Lung (tissue), 12 donors: Measurements from ENCODE around the gene PRR16. TPM values are rescaled to one million over a fixed set of nuclear protein-coding genes. Genes with fewer than 3 reads are reported as not detected.

ENCODE experiments used
- ATAC-seq: fragments of 200-7000 bp; cut with Tn5 transposase; one replicate; pipeline ENCODE4 v1.9.1; 2020; ENCODE audit warnings: moderate number of reproducible peaks; ENCODE audit not compliant: insufficient read depth, low FRiP score
- DNase-seq, 3 donors: peaks; one replicate each; pipeline ENCODE4 v3.0.0-alpha.2; 2013 to 2017
- H3K27ac ChIP-seq, 2 donors: one replicate each; pipeline ENCODE4 v1.5.1; 2013; ENCODE audit warnings: mild to moderate bottlenecking in 2 of 2, moderate library complexity in 2 of 2, control low read depth in 1 of 2, inconsistent platforms in 1 of 2, low read depth in 1 of 2, low read length in 1 of 2
- H3K27me3 ChIP-seq, 3 donors: one replicate each; pipeline ENCODE4 v1.5.1; 2013; ENCODE audit warnings: low read length in 2 of 3; ENCODE audit not compliant: control insufficient read depth in 3 of 3, insufficient read depth in 3 of 3
- H3K36me3 ChIP-seq, 4 donors: one replicate each; pipeline ENCODE4 v1.5.1; 2013; ENCODE audit warnings: low read length in 4 of 4, mild to moderate bottlenecking in 1 of 4, moderate library complexity in 1 of 4; ENCODE audit not compliant: control insufficient read depth in 4 of 4, insufficient read depth in 4 of 4
- H3K4me1 ChIP-seq, 5 donors: one replicate each; pipeline ENCODE4 v1.5.1; 2013; ENCODE audit warnings: low read length in 5 of 5, mild to moderate bottlenecking in 2 of 5, moderate library complexity in 1 of 5; ENCODE audit not compliant: control insufficient read depth in 5 of 5, insufficient read depth in 5 of 5
- H3K4me3 ChIP-seq: one replicate; pipeline ENCODE4 v1.5.1; 2013; ENCODE audit warnings: mild to moderate bottlenecking, control low read depth, moderate library complexity
- H3K9ac ChIP-seq, 2 donors: one replicate each; pipeline ENCODE4 v1.5.1; 2013; ENCODE audit warnings: low read length in 2 of 2, control low read depth in 1 of 2; ENCODE audit not compliant: insufficient read depth in 1 of 2
- H3K9me3 ChIP-seq, 4 donors: one replicate each; pipeline ENCODE4 v1.5.1; 2013; ENCODE audit warnings: low read length in 3 of 4, mild to moderate bottlenecking in 1 of 4, moderate library complexity in 1 of 4; ENCODE audit not compliant: control insufficient read depth in 4 of 4, insufficient read depth in 3 of 4
- WGBS, 2 donors: extraction: QIAGEN DNeasy Blood & Tissue Kit; methylation state at CpG; one replicate each; pipeline ENCODE4 v1.1.7; 2013; 5-methylcytosine and 5-hydroxymethylcytosine counted together
- polyA plus RNA-seq, 2 donors: library from polyadenylated mRNA; stranded (reverse); fragments of 200-250 nt; gene quantifications; one replicate each; pipeline ENCODE4 v1.2.1, GENCODE V29; 2013
- total RNA-seq, 2 donors: library from RNA; depleted of rRNA in 1 of 2; stranded (reverse); fragments of >200 nt in 1 of 2; gene quantifications; one replicate each; pipeline ENCODE4 v1.2.1, GENCODE V29; 2014 to 2021
- TF ChIP-seq, protein P1 (sequence below): IDR thresholded peaks from 2 replicates; pipeline ENCODE4 v1.5.1; 2012; ENCODE audit warnings: mild to moderate bottlenecking; ENCODE audit errors: control extremely low read depth, extremely low read depth
- donor health status: control.
- donor health status: control.
- donor health status: Bipolar disorder and iron deficiency.
- donor health status: healthy.
- donor health status: DM: yes; HTN: yes; CAD: no.

The PRR16 gene
- total and polyA plus RNA-seq, 4 donors: 1.1 to 6.6 (median 5.9) TPM

DNA sequence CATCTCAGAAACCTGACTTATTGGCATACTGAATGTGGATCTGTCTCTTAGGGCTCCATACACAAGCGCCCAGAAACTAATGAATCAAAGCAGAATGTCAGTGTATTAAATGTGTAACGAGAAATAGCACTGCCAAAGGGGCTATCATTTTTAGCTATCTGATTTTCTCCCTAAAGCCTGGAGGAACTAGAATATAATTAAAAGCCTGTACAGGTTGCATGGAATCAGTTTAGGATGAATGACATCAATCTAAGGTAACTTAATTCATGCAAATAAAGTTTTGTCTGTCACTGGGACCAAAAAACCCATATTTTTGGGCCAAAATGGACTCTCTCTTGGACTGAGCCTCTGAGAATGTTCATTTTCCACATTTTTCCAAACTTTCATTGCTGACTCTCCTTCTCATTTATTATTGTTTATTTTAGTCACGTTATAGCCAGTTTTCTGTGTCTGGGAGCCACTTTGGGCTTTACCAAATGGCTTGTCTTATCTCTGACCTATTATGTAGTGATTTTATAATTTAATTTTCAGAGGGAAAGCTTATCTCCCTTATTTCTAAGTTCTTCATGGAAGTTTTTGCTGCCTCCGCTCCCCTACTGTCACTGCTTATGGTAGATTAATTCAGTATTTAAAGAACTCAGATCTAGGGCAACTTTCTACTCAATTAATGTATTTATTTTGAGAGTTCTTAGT is 47.0 kb downstream of the PRR16 start:
- Histone ChIP-seq H3K9me3 (no peaks in the 10 kb centered on the region), H3K4me3 (no peak overlapping the region), H3K4me1 (peaks cover 0 to 16% (median 6%) of the 10 kb centered on the region in 5 donors), H3K27ac (no peak overlapping the region), H3K27me3 (no peaks in the 10 kb centered on the region), H3K36me3 (no peaks in the 10 kb centered on the region), H3K9ac (no peak overlapping the region)
- TF ChIP-seq, protein P1, sequence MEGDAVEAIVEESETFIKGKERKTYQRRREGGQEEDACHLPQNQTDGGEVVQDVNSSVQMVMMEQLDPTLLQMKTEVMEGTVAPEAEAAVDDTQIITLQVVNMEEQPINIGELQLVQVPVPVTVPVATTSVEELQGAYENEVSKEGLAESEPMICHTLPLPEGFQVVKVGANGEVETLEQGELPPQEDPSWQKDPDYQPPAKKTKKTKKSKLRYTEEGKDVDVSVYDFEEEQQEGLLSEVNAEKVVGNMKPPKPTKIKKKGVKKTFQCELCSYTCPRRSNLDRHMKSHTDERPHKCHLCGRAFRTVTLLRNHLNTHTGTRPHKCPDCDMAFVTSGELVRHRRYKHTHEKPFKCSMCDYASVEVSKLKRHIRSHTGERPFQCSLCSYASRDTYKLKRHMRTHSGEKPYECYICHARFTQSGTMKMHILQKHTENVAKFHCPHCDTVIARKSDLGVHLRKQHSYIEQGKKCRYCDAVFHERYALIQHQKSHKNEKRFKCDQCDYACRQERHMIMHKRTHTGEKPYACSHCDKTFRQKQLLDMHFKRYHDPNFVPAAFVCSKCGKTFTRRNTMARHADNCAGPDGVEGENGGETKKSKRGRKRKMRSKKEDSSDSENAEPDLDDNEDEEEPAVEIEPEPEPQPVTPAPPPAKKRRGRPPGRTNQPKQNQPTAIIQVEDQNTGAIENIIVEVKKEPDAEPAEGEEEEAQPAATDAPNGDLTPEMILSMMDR: no peak
- whole genome bisulfite sequencing, 2 donors: 73 to 84% methylated on average over 4 of the region's 4 CpGs
- no peak for ATAC-seq
- DNase-seq: no peak

DNA sequence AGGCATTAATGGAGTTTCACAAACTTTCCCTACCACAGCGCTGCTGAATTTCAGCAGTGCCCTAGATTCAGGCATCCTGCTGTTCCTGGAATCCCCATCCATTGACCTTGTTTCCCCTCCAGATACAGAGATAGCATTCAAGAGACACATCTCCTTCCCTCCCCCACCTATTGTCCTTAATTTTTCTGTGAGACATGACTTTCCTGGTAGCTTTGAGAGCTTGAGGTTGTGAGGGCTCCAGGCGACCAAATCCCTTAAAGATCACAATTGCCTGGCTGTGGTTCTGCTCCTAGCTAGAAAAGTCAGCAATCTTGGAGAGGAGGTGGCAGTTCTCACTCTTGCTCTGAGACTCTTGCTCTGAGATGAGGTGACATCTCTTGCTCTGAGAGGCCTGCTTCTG is 48.0 kb downstream of the PRR16 start:
- H3K36me3 ChIP-seq: no peaks in the 10 kb centered on the region
- TF ChIP-seq, protein P1: no peak
- ATAC-seq: no peak
- no peak overlapping the region for H3K27ac ChIP-seq
- peaks cover 0 to 14% (median 6%) of the 10 kb centered on the region in 5 donors for H3K4me1 ChIP-seq
- no peak for DNase-seq
- no peaks in the 10 kb centered on the region for H3K9me3 ChIP-seq
- H3K9ac ChIP-seq: no peak overlapping the region
- H3K27me3 ChIP-seq: no peaks in the 10 kb centered on the region
- 41 to 48% methylated on average over 2 of the region's 2 CpGs for WGBS, 2 donors
- H3K4me3 ChIP-seq: no peak overlapping the region

DNA sequence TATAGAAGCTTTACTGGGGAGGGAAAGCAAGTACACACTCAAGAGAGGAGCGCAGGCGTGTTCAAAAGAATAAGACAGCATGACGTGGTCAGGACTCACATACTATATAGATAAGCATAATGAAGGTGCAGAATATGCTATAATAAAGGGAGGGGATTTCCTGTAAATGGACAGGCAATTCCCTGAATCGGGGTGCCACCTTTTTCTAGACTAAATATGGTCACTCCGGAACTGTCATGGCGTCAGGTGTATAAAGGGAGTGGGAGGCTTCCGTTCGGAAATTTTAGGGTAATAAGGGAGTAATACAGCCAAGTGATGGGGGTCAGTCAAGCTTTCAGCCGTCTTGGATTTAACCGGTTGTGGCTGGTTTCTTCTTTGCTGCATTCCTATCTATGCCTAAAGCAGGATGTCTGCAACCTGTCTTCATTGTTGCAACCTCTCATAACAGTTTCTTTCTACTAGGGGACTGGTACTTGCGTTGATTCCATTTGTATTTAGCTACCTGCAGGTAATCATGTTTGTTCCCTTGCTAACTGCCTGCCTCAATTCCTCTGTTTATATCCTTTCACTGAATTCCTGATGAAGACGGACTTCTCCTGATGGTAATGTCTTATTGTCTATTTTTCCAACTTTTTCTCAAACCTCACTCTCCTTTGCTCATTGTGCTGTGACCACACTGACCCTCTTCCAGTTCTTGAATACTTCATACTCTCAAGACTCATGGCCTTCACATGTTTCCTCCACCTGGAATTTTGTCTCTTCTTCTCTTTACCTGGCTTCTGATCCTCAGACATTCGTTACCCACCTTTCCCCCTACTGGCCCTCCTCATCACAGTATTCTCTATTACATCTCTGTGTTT is 48.9 kb downstream of the PRR16 start:
- no peaks in the 10 kb centered on the region for H3K27me3 ChIP-seq
- WGBS, 2 donors: 89 to 92% methylated on average over 13 of the region's 13 CpGs

More for the DNA sequence above, 48.9 kb downstream of the PRR16 start:
- TF ChIP-seq, protein P1: no peak
- no peaks in the 10 kb centered on the region for H3K36me3 ChIP-seq
- no peak for DNase-seq
- no peak for ATAC-seq
- H3K9ac ChIP-seq: no peak overlapping the region
- H3K4me3 ChIP-seq: no peak overlapping the region
- no peak overlapping the region for H3K27ac ChIP-seq
- H3K9me3 ChIP-seq: no peaks in the 10 kb centered on the region
- H3K4me1 ChIP-seq: peaks cover 0 to 14% (median 2%) of the 10 kb centered on the region in 5 donors
